Kasumi-1 (cell line): ENCODE measurements around the gene CIAO3.
"Not testable (repeated sequence)": the region's sequence is repeated elsewhere in the genome, so short reads cannot be mapped to it uniquely, and the experiment has no call there.

Experiments used
- DNase-seq, 2 experiments: peaks; one replicate each; lab custom pipeline; 2025; lab: John Stamatoyannopoulos, UW

The CIAO3 gene

DNA sequence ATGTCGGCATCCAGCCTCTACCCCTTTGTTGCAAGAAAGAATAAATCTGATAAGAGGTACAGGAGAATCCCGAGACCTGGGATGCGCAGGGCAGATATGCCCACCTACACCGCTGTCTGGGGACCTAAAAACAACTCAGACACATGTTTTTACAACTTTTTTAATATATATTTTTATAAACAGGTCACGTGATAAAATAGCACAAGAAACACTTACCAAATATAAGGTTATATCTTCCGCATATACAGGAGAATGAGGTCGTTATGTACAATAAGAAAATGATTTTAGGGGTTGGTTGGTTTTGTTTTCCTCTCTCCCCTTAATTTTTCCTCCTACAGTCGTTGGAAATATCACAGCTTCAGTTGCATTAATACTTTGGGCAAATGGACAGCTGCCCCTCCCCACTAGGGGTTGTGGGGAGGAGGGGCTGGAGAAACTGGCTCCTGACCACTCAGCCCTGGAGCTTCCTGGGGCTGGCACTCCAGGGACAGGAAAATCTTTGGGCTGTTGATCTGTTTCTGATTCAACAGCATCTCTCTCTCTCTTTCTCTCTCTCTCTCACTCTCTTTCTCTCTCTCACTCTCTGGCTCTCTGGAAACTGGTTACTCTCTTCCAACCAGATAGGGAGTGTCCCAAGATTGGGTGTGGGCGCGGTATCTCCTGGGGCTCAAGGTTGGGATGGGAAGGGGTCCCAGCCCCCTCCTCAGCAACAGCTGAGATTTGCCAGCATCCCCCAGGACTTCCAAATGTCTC is 48.3 kb downstream of the CIAO3 start:
- DNase-seq, result no peak

DNA sequence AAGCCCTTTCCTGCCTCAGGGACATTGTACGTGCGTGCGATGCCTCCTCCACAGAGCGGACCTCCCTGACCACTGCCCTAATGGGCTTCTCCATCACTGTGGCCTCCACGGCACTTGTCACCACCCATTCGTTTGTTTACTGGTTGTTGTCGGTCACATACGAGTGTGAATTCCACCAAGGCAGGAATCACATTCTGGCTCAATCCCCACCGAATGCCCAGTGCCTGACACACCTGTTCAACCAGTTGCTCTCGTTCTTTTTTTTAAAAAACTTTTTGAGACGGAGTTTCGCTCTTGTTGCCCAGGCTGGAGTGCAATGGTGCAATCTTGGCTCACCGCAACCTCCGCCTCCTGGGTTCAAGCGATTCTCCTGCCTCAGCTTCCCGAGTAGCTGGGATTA is 49.6 kb downstream of the CIAO3 start:
- DNase-seq, result not testable (repeated sequence)

DNA sequence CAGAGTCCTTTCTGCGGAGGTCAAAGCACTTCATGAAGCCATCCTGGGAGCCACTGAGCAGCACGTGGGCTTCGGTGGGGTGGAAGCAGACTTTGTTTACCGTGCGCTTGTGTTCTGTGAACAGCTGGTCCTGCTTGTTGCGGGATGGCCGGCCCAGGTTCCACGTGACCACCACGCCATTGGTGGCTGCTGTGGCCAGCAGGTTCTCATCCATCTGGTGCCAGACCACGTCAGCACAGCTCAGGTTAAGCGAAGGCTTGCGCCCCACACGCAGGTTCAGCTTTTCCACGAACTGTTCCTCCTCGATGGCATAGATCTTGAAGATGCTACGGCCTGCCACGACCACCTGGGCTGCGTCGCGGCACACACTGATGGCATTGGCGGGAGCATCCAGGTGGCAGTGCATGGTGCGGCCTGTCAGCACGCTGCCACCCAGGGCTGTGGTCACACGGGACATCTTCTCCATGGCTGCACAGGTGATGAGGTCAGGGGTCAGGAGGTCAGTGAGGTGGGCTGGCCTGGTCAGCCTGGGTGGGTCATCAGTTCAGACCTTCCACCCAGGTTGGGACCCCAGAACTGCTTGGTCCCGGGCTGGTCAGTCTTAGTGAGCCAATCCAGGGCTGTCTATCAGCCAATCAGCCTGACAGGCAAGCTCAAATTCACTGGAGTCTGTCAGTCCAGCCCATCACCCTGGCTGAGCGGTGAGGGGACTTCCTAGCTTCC is 51.5 kb downstream of the CIAO3 start:
- DNase-seq, result no peak

DNA sequence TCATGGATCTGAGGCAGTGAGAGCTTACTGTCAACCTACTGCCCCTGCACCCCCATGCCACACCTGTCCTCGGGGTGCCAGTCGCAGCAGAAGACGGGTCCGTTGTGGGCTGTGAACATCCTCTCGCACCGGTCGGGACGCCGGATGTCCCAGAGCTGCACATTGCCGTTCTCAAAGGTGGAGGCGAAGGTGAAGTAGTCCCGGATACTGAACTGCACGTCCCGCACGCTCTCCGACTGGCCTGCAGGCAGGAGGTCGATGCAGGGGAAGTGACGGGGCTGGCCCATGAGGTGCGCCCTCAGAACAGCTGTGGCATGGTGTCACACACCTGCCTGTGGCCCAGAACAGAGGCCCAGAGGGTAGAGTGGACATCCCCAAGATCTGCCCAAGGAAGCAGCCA is 53.3 kb downstream of the CIAO3 start:
- no peak for DNase-seq

DNA sequence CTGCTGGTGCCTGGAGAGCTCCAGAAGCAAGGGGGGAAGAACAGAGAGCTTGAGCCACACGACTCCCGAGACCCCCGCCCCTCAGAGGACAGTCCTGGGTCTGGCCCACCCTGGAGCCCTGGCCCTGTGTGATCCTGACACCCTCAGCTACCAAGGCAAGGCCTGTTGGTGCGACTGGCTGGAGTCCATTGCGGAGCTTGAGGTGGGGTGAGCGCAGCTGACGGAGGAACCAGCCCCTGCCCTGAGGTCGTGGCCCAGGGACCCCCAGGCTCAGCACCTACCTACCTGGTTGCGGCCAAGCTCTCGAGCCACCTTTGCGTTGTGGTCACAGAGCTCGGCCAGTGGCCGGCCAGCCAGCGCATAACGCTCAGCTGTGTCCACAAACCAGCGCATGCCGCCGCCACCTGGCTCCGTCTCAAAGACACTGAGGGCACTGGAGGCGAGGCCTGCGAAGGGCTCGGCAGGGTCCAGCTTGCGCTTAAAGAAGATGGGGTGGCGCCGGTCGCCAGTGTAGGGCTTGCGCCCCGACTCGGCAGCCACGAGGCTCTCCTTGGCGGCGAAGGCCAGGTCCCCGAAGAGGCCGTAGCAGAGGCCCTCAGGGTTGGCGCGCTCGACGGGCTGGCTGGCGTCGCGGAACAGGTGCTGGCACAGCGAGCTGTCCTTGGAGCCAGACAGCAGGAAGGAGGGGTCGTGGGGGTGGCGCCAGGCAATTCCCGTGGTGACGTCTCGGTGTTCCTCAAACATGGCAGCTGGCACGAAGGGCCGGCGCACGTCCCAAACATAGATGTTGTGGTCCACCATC is 54.1 kb downstream of the CIAO3 start:
- no peak for DNase-seq

DNA sequence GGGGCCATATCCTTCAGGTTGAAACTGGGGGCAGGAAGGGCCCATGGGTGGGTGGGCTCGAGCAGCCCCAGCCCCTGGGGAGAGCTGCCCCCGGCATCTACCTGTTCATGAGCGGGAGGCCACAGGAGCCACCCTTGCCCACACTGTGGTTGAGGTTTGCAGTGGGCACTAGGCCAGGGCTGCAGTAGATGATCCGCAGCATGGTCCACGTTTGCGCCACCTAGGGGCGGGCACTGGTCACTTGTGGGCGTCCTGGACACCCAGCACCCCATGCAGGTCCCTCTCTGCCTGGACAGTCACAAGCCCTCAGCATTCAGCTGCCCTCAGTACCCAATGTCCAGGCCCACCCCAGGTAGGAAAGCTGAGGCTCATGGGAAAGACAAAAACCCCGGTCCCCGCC is 54.8 kb downstream of the CIAO3 start:
- no peak for DNase-seq

DNA sequence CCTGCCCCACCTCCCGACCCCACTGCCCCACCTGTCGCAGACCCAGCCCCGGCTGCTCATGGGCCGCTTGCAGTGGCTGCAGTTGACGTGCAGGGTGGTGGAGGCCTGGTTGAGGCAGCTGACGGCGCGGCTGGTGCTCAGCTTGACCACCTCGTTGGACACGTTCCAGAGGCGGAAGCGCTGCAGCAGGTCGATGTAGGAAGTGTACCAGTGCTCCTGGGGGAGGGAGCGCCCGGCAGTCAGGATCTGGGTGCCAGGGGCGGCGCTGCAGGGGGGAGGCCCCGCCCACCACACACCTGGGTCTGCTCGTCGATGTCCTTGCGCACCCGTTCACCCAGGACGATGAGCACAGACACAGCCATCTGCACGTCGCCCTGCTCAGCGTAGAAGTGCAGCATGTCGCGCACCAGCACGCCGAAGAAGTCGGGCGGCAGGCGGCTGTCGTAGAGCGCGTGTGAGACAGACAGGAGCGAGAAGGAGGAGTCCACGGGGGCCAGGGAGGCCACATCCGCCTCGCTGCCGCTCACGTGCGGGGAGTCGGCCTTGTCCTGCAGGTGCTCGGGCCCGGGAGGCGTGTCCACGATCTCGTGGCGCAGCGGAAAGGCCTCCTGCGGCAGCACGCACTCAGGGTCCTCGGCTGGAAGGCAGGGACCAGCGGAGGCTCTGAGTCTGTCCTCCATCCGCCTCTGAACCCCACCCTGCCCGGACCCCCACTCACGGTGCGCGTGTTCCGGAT is 55.7 kb downstream of the CIAO3 start:
- no peak for DNase-seq

DNA sequence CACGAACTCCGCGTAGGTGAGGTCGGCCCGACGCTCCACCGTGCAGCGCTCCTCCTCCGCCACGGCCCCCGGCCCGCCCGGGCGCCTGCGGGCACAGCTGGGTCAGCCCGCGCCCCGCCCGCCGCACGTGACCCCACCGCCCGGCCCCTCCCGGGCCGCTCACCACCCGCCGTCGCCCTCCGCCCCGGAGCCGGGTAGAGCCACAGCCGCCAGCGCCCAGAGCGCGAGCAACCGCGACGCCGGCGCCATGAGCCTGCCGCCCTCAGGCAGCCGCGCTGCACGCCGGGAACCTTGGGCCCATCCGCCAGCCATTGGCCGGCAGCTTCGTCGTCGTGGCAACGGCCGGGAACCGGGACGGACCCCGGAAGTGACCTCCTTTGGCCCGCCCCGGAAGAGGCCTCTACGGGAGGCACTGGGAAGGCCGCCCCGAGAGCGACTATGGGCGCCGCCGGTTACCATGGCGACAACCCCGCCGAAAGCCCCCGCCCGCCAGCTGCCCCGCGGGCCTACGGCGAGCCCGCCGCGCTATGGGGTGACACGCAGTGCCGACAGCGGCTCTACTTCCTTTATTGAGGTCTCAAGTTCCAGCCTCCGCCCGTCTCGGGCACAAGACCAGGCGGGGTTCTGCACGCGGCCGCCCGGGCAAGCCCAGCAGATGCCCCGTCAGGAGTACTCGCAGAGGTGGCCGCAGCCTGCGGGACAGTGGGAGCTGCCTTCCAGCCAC is 56.6 kb downstream of the CIAO3 start, which contains the start of gene JMJD8:
JMJD8 (minus strand) TSS at position 264 of the 724 bp plus-strand sequence; CDS start at position 249, 15 bp downstream.
- peak; percentile 64 to 65 for DNase-seq

DNA sequence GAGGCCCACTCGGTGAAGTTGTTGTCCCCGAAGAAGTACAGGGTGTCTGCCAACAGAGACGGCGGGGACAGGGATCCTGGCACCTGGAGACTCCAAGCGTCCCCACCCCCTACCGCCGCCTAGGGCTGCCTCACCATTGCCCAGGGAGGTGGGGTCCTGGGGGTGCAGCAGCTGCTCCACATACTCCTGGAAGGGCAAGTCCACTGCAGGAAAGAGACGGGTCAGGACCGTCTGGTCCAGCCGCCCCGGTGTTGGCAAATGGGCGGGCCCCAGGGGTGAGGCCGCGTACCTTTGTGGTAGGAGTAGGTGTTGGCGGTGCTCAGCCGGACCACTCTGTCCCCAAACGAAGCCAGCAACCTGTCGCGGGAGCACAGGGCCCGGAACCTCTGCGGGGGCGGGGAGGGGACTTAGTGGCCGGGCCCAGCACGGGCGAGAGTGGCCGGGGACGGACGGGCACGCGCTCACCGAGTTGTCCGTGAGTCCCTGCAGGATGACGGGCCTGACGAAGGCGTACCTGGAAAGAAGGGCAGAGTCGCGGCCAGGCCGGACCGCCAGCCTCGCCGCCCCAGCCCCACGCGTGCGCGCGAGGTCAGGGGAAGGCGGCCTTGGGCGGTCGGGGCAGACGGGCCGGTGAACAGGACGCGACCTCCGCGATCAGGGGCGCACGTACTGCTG is 57.3 kb downstream of the CIAO3 start:
- DNase-seq, result no peak

DNA sequence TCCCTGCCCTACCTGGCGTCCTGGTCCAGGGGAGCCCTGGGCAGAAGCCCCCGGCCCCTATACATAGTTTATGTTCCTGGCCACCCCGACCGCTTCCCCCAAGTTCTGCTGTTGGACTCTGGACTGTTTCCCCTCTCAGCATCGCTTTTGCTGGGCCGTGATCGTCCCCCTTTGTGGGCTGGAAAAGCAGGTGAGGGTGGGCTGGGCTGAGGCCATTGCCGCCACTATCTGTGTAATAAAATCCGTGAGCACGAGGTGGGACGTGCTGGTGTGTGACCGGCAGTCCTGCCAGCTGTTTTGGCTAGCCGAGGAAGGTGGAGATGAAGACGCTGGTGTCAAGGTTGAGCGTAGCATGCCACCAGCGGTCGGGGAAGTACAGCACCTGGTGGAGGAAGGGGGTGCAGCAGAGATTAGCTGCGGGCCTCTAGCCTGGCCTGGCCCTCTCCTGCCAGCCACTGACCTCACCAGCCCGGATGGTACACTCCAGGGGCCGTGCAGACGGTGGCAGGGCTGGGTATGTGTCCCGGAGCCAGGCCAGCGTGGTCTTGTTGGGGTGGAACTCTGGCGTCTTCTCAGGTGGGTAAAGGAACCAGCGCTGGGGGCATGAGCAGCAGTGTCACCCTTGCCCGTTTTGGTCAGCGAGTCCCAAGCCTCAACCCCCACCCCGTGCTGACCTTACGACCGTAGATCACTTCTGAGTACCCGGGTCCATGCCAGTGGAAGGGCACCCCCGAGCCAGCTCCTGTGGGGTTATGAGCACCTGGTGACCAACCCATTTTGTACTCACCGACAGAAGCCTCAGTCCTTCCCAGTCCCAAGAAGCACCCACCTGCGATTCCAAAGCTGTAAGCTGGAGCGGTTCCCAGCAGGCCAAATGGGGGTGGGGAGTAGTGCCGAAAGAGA is 58.1 kb downstream of the CIAO3 start:
- no peak for DNase-seq

DNA sequence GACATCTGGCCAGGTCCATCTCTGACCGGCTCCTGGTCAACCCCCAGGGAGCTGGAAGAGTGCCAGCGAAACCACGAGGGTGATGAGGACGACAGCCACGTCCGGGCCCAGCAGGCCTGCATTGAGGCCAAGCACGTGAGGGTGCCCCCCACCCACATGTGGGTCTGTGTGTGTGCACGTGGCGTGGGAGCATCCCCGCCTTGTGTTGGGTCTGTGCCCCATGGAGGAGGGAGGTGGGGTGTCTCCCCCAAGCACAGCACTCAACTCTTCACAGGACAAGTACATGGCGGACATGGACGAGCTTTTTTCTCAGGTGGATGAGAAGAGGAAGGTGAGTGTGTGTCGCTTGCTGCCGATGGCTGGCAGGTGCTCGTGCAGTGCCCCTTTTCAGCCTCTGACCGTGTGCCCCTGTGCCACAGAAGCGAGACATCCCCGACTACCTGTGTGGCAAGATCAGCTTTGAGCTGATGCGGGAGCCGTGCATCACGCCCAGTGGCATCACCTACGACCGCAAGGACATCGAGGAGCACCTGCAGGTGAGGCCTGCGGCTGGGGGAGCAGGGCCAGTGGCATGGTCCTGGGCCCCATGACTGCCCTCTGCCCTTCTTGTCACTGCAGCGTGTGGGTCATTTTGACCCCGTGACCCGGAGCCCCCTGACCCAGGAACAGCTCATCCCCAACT is 58.9 kb downstream of the CIAO3 start:
- no peak for DNase-seq

DNA sequence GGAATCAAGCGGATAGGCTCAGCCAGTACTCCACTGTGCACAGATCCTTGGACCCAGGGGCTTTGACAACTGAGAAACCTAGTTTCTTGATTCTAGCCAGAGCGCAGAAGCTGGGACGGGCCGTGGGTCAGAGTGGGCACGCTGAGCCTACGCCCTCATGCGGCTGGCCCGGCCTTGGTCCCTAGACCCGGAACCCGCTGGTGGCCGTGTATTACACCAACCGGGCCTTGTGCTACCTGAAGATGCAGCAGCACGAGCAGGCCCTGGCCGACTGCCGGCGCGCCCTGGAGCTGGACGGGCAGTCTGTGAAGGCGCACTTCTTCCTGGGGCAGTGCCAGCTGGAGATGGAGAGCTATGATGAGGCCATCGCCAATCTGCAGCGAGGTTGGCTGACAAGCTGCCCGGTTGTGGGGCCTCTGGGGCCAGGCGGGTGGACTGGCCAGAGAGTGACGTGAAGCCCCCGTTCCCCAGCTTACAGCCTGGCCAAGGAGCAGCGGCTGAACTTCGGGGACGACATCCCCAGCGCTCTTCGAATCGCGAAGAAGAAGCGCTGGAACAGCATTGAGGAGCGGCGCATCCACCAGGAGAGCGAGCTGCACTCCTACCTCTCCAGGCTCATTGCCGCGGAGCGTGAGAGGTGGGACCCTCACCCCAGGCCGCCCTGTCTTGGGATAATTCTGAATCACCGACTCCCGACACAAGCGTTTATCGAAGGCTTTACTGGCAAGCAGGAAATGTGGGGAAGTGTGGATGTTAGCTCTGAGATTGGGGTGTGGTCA is 59.6 kb downstream of the CIAO3 start:
- peak in 1 of 2 experiments; percentile 3 for DNase-seq

DNA sequence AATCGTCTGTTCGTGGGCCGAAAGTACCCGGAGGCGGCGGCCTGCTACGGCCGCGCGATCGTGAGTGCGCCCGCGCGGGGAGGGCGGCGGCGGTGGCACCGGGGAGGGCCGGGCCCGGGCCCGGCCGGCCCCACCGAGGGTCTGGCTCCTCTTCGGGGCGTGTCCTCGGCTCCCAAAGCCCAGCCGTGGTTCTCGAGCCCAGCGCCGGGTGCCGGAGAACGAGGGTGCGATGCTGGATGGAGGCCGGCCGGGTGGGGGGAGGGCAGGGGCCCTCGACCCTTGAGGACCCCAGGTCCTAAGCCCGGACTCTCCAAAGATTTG is 60.2 kb downstream of the CIAO3 start:
- no peak for DNase-seq

DNA sequence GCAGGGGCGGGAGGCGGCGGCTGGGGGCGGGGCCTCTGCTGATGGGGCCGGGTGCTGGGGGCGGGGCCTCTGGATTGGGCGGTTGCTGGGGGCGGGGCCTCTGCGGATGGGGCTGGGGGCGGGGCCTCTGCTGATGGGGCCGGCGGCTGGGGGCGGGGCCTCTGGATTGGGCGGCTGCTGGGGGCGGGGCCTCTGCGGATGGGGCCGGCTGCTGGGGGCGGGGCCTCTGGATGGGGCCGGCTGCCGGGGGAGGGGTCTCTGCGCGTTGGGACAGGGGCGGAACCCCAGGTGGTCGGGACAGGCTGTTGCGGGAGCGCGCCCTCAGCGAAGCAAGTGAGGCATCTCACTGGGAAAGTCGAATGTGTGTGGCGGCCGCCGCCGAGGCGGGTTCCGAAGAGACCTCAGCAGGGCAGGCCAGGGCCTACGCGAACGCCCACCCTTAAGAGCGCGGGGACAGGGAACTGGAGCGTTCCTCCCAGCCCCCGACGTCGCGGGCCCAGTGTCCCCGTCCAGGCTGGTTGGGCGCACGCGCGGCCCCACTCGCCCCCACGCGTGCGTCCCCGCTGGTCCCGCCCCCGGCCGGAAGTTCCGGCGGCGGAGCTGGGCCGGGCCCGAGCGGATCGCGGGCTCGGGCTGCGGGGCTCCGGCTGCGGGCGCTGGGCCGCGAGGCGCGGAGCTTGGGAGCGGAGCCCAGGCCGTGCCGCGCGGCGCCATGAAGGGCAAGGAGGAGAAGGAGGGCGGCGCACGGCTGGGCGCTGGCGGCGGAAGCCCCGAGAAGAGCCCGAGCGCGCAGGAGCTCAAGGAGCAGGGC is 60.8 kb downstream of the CIAO3 start, which contains the start of gene STUB1:
STUB1 (plus strand) TSS at position 597 of the 811 bp plus-strand sequence; CDS start at position 713, 116 bp downstream.
- peak; percentile 45 to 56 for DNase-seq
